ENCODE measurements around the gene RBM12.

- no peak for TF ChIP-seq CTCF (IDR thresholded peaks at IDR 0.05)
- no peak for TF ChIP-seq POLR2A (IDR thresholded peaks at IDR 0.05)
Observed at GRCh38 chr20:35610833-35611427, 53.8 kb downstream of the RBM12 start.

Measured in right lobe of liver (tissue), 4 donors.